ENCODE data around the gene UBE2N.

Gene UBE2N

DNA sequence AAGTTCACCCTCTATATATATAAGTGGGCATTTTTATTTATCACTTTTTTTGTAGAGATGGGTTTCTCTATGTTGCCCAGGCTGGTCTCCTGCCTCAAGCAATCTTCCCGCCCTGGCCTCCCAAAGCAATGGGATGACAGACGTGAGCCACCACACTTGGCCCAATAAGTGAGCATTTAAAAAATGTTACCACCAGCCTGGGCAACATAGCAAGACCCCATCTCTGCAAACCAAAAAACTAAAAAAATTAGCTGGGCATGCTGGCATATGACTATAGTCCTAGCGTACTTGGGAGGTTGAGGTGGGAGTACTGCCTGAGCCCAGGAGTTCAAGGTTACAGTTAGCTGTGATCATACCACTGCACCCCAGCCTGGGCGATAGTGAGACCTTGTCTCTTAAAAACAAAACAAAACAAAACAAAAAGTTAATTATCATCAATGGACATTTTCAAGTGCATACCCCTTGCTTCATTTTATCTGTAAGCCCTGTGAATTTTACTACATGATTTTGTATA is 23.7 kb downstream of the UBE2N start:
- TF ChIP-seq, protein P1, sequence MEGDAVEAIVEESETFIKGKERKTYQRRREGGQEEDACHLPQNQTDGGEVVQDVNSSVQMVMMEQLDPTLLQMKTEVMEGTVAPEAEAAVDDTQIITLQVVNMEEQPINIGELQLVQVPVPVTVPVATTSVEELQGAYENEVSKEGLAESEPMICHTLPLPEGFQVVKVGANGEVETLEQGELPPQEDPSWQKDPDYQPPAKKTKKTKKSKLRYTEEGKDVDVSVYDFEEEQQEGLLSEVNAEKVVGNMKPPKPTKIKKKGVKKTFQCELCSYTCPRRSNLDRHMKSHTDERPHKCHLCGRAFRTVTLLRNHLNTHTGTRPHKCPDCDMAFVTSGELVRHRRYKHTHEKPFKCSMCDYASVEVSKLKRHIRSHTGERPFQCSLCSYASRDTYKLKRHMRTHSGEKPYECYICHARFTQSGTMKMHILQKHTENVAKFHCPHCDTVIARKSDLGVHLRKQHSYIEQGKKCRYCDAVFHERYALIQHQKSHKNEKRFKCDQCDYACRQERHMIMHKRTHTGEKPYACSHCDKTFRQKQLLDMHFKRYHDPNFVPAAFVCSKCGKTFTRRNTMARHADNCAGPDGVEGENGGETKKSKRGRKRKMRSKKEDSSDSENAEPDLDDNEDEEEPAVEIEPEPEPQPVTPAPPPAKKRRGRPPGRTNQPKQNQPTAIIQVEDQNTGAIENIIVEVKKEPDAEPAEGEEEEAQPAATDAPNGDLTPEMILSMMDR (IDR thresholded peaks at IDR 0.05): no peak

DNA sequence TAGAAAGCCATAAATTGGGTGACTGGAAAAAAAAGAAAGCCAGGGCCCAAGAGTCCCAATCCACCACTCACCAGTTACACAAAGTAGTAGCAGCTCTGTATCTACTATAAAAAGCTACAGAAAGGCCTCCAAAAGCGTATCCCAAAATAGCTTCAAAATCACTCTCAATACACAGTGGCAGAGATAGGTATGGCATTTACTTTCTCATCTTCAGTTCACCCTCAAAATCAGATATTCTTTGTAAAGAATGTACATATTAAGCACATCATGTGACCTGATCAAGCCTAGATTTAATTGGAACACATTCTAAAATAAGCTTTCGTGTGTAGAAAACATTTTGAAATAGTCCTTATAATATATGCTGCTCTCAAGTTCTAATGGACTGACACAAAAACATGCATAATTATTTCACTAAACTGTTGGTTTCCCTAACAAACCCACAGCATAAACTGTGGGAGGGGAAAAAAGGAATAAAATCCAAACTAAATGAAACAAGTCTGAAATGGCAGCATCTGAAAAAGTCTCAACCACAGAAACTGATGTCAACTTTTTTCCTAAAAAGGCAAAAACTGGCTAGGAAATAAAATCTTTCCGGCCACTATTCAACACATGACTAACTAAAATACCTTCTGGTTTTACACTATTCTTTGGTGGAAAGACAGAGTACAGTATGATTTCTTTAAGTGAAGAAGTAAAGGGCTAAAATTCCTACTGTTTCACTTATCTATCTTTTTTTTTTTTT is 25.9 kb downstream of the UBE2N start:
- TF ChIP-seq, protein P1 (IDR thresholded peaks at IDR 0.05): no peak

DNA sequence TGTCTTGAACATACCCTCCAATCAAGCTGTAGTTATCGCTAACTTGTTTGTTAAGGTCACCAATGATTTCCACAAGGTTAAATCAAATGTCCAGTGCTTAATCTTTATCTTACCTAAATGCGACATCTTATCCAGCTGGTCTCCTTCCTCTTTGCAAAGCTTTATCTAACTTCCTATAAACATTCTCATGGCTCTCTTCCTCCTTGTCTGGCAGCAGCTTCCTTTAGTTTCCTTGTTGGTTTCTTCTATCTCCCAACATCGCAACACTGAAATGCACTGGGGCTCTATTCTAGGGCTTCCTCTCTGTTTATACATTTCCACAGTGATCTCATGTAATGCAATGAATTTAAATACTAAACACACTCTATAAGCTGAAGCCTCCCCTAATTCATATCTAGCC is 28.7 kb downstream of the UBE2N start:
- TF ChIP-seq, protein P1 (IDR thresholded peaks at IDR 0.05): no peak

DNA sequence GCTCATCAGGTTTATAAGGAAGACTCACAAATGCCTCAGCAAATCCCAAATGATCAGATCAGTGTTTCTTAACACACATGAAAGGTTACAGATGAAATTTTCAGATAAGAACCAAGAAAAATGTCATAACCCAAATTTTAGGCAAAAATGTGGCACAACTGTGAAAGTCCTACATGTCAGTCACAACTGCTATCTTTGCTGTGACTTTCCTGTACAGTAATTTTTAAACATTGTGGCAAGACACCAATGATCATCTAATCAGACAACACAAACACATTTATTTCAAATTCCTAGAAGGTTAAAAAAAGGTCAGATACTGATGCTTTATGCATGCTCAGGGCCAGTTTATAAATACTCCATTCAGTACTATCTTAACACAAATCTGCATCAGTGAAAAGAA is 32.9 kb downstream of the UBE2N start:
- TF ChIP-seq, protein P1 (IDR thresholded peaks at IDR 0.05): no peak

DNA sequence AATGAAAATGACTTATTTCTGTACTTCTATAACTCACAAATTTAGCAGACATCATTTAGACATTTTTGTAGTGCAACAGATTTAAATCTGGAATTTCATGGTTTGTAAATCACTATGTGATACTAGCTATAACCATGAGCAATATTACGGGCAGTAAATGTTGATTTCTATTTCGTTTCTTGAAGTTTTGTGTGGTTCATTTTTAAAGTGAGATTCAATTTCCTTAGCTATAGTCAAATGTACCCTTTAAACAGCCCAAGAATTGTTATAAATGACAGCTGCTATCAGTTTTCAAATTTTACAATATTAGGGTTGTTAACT is 33.8 kb downstream of the UBE2N start:
- TF ChIP-seq, protein P1 (IDR thresholded peaks at IDR 0.05): no peak

DNA sequence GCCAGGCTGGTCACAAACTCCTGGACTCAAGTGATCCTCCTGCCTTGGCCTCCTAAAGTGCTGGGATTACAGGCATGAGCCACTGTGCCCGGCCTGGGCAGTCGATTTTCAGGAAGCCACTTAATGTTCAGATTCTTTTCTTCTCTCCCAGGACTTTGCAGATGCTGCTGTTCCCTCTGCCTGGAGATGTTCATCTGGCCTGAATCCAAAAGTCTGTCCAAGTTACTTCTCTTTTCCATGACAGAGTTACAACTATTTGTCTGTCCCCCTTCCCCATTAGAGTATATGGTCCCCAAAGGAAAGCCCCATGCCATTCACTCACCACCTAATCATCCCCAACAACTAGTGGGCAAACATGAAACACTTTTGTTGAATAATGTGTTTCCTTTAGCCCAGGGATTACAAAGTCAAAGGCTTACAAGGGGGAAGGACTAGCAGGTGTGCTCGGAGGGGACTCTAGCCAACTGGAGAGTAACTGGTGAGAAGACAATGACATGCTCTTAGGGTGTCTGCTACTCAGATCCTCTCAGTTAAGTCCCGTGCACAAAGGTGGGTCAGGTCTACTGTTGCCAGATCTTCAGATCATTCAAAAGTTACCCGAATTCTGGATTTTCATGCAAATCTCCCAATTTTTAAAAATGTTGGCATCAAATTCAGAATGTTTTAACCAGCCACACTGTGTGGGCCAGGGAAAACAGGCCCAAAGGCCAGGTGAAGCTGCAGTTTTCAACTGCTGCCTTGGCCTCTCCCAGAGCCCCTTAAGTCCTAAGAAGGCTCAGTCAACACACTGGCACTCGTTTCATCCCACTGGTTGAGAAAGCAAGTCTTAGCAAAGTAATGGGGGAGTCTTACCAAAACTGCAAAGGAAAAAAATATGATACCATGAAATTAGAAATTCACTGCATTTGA is 34.4 kb downstream of the UBE2N start:
- TF ChIP-seq, protein P1 (IDR thresholded peaks at IDR 0.05): no peak

DNA sequence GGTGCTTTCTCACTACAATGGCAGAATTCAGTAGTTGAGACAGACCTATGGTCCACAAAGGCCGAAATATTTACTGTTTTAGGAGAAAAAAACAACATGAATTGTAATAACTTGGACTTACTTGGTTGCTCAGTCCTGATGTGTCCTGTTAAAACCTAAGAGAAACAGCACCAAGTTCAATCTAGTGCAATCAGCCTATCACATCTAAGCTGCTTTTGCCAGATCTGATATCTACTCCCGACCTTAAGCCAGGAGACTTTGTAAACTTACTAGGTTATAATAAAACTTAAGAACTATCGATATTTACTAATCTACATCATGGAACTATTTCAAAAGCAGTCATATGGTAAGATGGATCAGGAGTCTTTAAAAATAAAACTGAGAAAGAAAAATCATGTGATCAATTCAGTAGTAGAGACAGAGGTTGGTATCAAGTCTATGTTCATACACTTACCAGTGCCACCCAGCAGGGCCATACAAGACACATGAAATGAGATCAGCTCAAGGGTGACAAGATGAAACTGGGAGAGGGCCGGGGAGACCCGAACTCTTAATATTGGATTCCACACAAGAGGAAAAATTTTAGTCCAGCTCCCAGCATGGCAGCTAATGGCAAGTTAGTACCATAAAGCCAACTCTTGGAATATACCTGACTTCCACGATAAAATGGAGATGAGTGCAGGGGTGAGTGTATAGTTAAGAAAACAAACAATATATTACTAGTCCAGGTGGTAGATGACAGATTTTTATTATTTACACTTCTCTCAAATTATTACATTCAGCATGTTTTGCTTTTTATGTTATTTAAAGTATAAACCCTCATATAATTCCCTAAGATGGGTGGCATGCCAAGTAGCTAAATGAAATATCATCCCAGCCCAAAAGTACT is 36.5 kb downstream of the UBE2N start:
- TF ChIP-seq, protein P1 (IDR thresholded peaks at IDR 0.05): no peak

All from LNCAP (cell line).